Tibial nerve (tissue), 4 donors: ENCODE results near the gene DMBT1. TPM values are rescaled to one million over a fixed set of nuclear protein-coding genes. Genes with fewer than 3 reads are reported as not detected.

Experiments used
- DNase-seq, 2 donors: peaks; one replicate each; pipeline ENCODE4 v3.0.0-alpha.2; 2019; ENCODE audit warnings: low spot score in 2 of 2
- H3K27ac ChIP-seq, 4 donors: fragments of 200-600 bp; sonication (generic) in 3 of 4; one replicate each; pipeline ENCODE4 v1.5.1; 2017 to 2019; ENCODE audit warnings: mild to moderate bottlenecking in 1 of 4
- H3K27me3 ChIP-seq, 2 donors: fragments of 200-600 bp; sonication (generic) in 1 of 2; one replicate each; pipeline versions ENCODE4 v1.5.1 to v1.6.0; 2017 to 2019
- H3K36me3 ChIP-seq, 3 donors: fragments of 200-600 bp; sonication (generic); one replicate each; pipeline ENCODE4 v1.5.1; 2018 to 2019
- H3K4me1 ChIP-seq, 4 donors: fragments of 200-600 bp; sonication (generic) in 3 of 4; one replicate each; pipeline ENCODE4 v1.5.1; 2017 to 2019
- H3K4me3 ChIP-seq, 4 donors: fragments of 200-600 bp; sonication (generic) in 3 of 4; one replicate each; pipeline ENCODE4 v1.5.1; 2017 to 2019; ENCODE audit warnings: mild to moderate bottlenecking in 1 of 4, moderate library complexity in 1 of 4
- H3K9me3 ChIP-seq, 4 donors: fragments of 200-600 bp; sonication (generic) in 3 of 4; one replicate each; pipeline ENCODE4 v1.5.1; 2017 to 2019
- CTCF ChIP-seq, 5 experiments: fragments of 200-600 bp in 3 of 5; fragments of 450-650 bp in 2 of 5; sonication (generic) in 3 of 5; IDR thresholded peaks; one replicate each; pipeline ENCODE4 v1.5.1; 2016 to 2019; ENCODE audit warnings: antibody characterized with exemption in 5 of 5, mild to moderate bottlenecking in 3 of 5, moderate library complexity in 2 of 5
- EP300 ChIP-seq, 2 donors: sonication (generic); formaldehyde crosslinking; IDR thresholded peaks; one replicate each; pipeline ENCODE4 v1.6.1; 2017; ENCODE audit warnings: antibody characterized with exemption in 2 of 2, mild to moderate bottlenecking in 1 of 2
- POLR2A ChIP-seq, 2 donors: fragments of 450-650 bp; IDR thresholded peaks; one replicate each; pipeline ENCODE4 v1.6.1; 2017; ENCODE audit warnings: antibody characterized with exemption in 2 of 2, mild to moderate bottlenecking in 2 of 2, moderate library complexity in 2 of 2
- WGBS, 2 donors: methylation state at CpG; one replicate each; pipeline ENCODE4 v1.1.5; 2018; 5-methylcytosine and 5-hydroxymethylcytosine counted together
- total RNA-seq, 4 donors: library from RNA; depleted of rRNA; stranded (reverse); fragments of >200 nt; gene quantifications; one replicate each; pipeline ENCODE4 v1.1.0, GENCODE V29; 2016

DMBT1 gene
- total RNA-seq, 4 donors from 2014 or later = not detected

- no peak for TF ChIP-seq CTCF (IDR thresholded peaks at IDR 0.05)
- TF ChIP-seq POLR2A (IDR thresholded peaks at IDR 0.05) = no peak
- no peak for TF ChIP-seq EP300 (IDR thresholded peaks at IDR 0.05)
- 96 to 98% methylated on average over 2 of the region's 2 CpGs for WGBS, 2 donors
- no peaks in the 10 kb centered on the region for H3K9me3 ChIP-seq
- DNase-seq = no peak
- H3K4me1 ChIP-seq = no peaks in the 10 kb centered on the region
- H3K36me3 ChIP-seq = no peaks in the 10 kb centered on the region
- H3K4me3 ChIP-seq = no peak overlapping the region
- no peaks in the 10 kb centered on the region for H3K27me3 ChIP-seq
- no peak overlapping the region for H3K27ac ChIP-seq
These were observed 23.0 kb upstream of the DMBT1 start for GRCh38 chr10:122537545-122537944.

GRCh38 chr10:122541541-122542002, 19.0 kb upstream of the DMBT1 start:
- H3K27ac ChIP-seq = no peak overlapping the region
- TF ChIP-seq CTCF (IDR thresholded peaks at IDR 0.05) (no peak), EP300 (IDR thresholded peaks at IDR 0.05) (no peak), POLR2A (IDR thresholded peaks at IDR 0.05) (no peak)
- H3K4me1 ChIP-seq = no peaks in the 10 kb centered on the region
- no peaks in the 10 kb centered on the region for H3K27me3 ChIP-seq
- H3K9me3 ChIP-seq = no peaks in the 10 kb centered on the region
- 50 to 58% methylated on average over 4 of the region's 4 CpGs for WGBS, 2 donors
- no peak overlapping the region for H3K4me3 ChIP-seq
- no peaks in the 10 kb centered on the region for H3K36me3 ChIP-seq
- no peak for DNase-seq

GRCh38 chr10:122543676-122544445, 16.7 kb upstream of the DMBT1 start:
- no peak overlapping the region for H3K27ac ChIP-seq
- no peak for TF ChIP-seq EP300 (IDR thresholded peaks at IDR 0.05)
- TF ChIP-seq CTCF (IDR thresholded peaks at IDR 0.05) = no peak
- no peak for TF ChIP-seq POLR2A (IDR thresholded peaks at IDR 0.05)
- no peaks in the 10 kb centered on the region for H3K9me3 ChIP-seq
- no peaks in the 10 kb centered on the region for H3K4me1 ChIP-seq
- no peak for DNase-seq
- no peak overlapping the region for H3K4me3 ChIP-seq
- H3K36me3 ChIP-seq = no peaks in the 10 kb centered on the region
- H3K27me3 ChIP-seq = no peaks in the 10 kb centered on the region
- WGBS, 2 donors = 73 to 79% methylated on average over 10 of the region's 10 CpGs

- Histone ChIP-seq H3K4me3 (no peak overlapping the region), H3K27me3 (no peaks in the 10 kb centered on the region), H3K36me3 (no peaks in the 10 kb centered on the region), H3K27ac (no peak overlapping the region), H3K9me3 (no peaks in the 10 kb centered on the region), H3K4me1 (no peaks in the 10 kb centered on the region)
- WGBS, 2 donors = 87 to 96% methylated on average over 8 of the region's 8 CpGs
- TF ChIP-seq EP300 (IDR thresholded peaks at IDR 0.05) = no peak
- TF ChIP-seq CTCF (IDR thresholded peaks at IDR 0.05) = no peak
- no peak for TF ChIP-seq POLR2A (IDR thresholded peaks at IDR 0.05)
- no peak for DNase-seq
These were observed 16.1 kb upstream of the DMBT1 start for GRCh38 chr10:122544493-122544892.

GRCh38 chr10:122546242-122546641, 14.3 kb upstream of the DMBT1 start:
- WGBS, 2 donors = 88 to 95% methylated on average over 8 of the region's 8 CpGs
- Histone ChIP-seq H3K27ac (no peak overlapping the region), H3K36me3 (no peaks in the 10 kb centered on the region), H3K27me3 (no peaks in the 10 kb centered on the region), H3K4me3 (no peak overlapping the region), H3K4me1 (no peaks in the 10 kb centered on the region), H3K9me3 (no peaks in the 10 kb centered on the region)
- no peak for DNase-seq
- TF ChIP-seq EP300 (IDR thresholded peaks at IDR 0.05) = no peak
- TF ChIP-seq CTCF (IDR thresholded peaks at IDR 0.05) = no peak
- no peak for TF ChIP-seq POLR2A (IDR thresholded peaks at IDR 0.05)
